ENCODE results near the gene CEP63.

- TF ChIP-seq CTCF (IDR thresholded peaks at IDR 0.05): no peak
- TF ChIP-seq POLR2A (IDR thresholded peaks at IDR 0.05): no peak
These were observed 31.9 kb downstream of the CEP63 start for GRCh38 chr3:134517791-134518190.

Data from body of pancreas (tissue), 4 donors.